NCI-H187 treated with DMSO at 0.1 percent for 48 hours (cell line): ENCODE results near the gene ANO4.

ENCODE experiments used
- DNase-seq: peaks from one replicate; lab custom pipeline; 2025; lab: John Stamatoyannopoulos, UW

The ANO4 gene

DNA sequence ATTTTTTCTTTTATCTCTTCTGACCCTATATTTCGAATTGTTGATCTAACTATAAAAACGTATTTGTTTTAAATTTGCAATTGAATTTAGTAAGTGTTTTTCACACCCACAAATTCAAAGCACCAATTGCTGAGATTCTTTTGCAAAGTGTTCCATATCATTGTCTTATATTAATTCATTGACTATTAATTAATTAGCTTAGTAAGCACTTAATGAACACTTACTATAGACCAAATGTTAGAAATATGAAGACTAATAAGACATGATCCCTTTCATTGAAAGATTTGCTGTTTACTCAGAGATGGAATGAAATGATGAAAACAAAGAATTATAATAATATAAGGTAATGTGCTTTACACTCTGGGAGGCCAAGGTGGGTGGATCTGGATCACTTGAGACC lies 14.2 kb downstream of the ANO4 start:
- no peak for DNase-seq

DNA sequence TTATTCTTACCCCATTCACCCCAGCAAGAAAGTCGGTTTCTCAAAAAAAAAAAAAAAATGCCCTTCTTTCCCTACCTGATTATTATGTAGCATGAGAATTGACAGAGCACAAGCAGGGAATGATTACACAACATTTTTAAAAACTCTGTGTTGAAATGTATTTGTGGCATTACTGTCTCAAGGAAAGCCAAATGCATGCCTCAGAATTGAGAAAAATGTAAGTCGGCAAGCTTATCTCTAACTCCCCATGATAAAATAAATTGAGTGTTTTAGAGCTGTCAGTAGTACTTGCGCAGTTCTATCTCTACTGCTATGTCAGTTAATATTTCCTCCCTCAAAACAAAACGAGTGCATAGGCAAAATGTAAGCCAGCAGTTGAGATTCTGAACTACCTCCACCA lies 25.7 kb downstream of the ANO4 start:
- DNase-seq, result no peak

DNA sequence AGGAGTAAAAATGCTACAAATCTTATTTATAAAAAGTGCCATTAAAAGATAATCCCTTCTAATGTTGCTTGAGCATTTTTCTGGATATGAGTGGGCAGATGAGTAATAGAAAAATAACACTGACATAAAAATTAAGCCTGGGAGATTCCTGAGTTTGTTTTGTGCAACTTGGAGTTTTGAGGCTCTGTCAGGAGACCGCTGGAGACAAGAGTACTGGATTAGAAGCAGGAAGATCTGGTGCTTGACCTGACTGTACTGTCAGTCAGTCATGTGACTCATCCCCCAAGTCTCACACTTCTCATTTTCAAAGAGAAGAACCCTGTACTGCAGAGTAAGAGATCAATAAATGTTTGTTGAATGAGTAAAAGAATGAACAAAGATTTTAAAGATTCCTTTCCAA lies 29.4 kb downstream of the ANO4 start:
- DNase-seq, result no peak

DNA sequence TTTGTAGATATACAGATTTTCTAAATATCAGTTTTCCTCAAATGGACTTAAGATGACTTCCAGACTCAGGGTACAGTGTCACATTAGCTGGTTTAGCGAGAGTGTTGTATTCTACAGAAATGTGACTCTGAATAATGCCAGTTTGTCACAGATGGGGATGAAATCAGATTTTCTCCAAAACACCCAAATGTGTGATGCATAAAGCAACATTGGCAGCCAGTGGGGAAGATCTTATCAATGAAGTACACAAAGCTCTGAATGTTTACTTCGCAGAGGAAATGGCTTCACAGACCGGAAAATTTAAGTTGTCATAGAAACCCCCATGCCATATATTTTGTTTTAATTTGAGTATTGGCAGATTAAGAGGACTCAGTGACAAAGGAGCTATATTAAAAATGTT lies 29.9 kb downstream of the ANO4 start:
- no peak for DNase-seq

DNA sequence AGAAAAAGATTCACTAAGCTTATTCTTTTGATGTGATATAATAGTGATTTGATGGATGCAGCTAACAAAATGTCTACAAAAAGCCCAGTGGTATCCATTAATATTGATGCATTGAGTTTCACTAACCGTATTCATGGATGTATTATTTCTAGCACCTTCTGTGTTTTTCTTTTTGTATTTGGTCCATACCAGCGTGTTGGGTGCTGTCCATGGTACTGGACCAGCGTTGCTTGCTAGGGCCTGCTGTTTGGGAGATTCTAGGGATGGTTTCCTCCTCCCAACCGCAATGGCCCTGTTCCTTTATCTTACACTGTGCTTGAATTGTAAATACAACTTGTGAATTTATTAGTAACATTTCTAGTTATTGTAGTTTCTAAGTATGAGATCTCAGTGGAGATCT lies 31.7 kb downstream of the ANO4 start:
- no peak for DNase-seq

DNA sequence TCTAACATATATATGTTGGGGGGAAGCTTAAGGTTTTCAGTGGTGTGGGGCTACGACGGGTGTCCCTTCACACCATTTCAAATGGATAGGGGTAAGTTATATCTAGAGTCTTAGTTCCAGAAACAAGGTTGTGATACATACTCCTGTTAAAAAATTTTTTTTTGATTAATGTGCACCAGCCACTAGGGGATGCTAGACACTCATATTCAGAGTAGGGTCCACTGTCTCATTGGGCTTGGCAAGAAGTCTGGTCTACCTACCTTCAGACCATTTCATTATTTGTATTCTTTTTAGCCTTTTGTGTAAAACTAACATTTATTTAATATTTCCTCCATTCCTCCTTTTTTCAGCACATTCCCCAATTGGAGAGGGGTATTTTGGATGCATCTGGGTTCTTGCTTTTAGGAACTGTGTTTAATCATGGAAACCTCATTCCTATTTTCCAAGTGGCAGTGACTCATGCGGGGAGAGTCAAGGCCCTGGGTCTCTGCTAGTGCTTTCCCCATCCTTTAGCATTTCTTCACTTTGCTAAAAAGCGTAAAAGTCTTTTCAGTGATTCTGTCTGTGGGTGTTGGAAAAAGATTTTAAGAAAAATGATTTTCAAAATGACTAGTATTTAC lies 33.4 kb downstream of the ANO4 start:
- no peak for DNase-seq

DNA sequence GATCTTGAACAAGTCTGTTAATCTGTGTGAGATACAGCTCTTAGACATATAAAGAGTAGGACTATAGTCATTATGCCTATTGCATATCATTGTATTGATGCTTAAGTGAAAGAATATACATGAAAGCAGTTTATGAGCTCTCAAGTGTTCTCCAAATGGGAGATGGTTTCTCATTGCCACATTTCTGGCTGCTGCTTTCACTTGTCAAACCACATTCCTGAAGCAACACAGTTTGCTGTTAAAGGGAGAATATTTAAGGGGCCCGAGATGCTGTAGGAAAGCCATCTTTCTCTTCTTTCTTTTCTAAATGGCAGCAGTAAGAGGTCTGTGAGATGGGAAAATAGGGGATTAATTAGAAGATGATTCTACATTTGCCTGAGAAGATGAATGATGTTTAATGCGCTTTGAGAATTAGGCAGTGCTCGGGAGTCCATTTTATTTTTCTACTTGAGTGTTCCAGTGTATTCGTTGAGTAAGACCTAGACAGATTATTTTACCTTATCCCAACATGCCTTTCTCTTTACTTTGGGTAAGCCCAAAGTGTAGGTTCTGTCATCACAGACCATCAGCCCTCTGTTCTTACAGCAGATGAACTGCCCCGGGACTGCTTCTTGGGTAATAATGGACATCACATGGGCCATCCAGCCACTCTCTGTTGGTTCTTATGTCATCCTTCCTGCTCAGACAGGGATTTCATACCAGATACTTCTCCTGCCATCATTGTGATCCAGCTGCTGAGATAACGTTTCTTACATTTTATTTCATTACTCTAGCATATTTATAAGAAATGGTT lies 35.6 kb downstream of the ANO4 start:
- peak; percentile 85 for DNase-seq

DNA sequence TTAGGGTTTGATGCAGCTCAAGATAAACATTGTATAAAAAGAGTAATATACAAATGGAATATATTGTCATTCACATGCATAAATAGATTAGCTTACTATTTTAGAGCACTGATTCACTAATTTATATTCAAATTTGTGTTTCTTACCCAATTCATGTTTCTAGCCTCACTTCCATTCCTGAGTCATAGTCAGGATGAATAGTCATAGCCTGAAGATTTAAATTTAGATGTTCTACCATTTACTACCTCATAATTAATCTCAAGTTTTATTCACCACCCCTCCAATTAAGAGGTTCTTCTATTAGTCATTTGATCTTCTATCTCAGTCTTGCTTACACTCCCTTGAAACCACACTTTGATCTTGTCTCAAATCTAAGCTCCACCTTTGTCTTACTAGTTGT lies 38.7 kb downstream of the ANO4 start:
- DNase-seq, result no peak

DNA sequence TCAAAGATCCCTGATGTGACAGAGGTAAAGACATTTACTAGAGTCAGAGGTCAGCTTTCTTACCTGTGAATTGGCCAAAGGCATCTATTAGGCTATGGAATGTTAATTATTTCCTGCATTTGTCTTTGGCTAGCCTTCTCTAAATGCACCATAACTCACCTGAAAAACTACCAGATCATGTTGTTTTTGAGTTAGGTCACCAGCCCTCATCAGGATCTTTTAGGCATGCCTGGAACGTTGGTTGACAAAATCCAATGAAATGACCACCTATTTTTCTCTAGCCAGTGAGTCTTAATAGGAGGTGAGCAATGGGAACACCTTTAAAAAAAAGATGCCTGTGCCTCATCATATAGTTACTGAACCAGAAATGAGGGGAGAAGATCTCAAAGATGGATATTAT lies 46.2 kb downstream of the ANO4 start:
- DNase-seq, result no peak

DNA sequence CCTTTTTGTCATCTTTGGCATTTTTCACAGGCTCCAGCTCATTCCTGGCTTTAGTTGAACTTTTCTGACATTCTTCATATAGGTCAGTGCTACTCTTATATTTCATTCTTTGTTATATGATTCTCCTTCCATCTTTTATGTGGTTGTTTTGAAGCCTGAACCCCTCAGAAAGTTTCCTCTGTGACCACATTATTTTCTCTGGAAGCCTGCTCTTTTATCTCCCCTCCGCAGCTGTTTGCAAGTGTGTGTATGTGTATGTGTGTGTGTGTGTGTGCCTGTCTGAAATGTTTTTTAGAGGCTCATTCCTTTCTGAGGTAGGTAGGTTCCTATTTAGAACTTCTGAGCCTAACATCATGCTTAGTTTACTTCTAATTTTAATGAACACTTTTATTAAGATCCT lies 47.6 kb downstream of the ANO4 start:
- no peak for DNase-seq

DNA sequence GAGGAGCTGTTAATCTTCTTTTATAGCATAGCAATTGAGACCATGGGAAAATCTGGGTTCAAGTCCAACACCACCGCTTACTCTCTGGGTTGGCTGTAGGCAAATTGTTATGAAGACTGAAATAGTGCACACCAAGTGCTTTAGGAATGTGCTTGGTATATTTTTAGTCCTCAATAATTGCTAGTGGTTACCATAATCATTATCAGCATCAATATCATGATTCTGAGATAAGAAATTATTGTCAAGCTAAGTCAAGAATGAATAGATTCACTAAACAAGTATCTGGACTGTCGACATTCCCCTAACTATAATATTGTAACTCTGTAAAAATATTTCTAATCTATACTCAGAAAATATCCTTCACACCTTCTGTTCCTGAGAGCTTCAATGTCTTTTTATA lies 48.5 kb downstream of the ANO4 start:
- DNase-seq, result no peak

DNA sequence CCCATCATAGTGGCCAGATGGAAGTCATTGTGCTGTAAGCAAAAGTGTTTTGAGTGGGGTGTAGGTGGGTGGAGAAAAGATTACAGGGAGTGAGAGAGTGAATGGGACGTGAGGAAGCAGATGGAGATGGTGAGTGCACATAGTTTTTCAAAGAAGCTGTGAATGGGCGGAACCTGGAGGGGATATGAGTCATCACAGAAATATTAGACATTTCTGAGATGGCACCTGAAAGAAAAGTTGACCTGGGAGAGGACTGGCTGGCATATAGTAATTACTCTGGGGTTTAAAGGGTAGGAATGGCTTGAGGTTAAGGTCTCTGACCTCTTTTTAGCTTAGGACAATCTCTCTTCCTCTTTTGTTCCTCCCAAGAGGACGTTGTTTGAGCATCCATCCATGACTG lies 50.5 kb downstream of the ANO4 start:
- DNase-seq, result no peak

DNA sequence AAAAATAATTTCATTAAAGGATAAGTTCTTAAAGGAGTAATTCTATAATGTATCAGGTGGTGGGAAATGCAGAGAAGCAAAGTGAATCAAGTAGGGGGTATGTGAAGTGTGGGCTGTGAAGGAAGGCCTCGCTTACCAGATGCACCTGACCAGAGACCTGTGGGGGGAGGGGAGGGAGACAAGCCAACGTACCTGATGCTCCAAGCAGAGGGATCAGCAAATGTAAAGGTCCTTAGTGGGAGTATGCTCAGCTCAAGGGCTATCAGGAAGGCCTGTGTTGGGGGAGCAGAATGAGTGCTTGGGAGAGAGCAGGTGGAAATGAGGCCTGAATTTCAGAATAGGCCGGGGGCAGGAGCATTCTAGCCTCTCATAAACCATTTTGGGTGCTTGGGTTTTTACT lies 57.1 kb downstream of the ANO4 start:
- DNase-seq, result no peak

DNA sequence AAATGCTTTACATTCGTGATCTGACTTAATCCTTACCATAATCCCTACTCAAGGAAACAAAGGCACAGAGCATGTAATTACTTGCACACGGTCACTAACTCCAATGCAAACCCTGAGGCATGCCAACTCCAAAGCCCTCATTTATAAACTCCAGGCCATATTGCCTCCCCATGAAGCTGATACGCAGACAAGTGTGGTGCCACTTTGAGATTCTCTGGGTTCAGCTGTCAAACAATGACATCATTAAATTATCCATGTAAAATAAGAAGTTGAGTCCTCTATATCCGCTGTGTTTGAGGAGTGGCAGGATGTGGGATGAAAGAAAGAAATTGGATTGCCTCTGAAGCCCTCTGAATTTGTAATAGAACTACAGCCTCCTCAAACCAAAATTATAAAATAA lies 62.8 kb downstream of the ANO4 start:
- DNase-seq, result no peak

DNA sequence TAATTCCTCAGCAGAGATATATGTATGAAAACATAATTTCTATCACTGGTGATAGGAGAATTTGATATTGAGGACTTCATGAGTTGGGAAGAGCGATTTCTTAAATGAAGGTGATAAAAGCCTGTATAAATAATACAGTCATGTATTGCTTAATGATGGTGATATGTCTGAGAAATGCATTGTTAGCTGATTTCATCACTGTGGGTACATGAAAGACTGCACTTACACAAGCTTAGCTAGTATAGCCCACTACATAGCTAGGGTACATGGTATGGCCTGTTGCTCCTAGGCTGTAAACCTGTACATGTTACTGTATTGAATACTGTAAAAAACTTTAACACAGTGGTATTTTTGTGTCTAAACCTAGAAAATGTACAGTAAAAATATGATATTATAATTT lies 63.4 kb downstream of the ANO4 start:
- DNase-seq, result no peak

DNA sequence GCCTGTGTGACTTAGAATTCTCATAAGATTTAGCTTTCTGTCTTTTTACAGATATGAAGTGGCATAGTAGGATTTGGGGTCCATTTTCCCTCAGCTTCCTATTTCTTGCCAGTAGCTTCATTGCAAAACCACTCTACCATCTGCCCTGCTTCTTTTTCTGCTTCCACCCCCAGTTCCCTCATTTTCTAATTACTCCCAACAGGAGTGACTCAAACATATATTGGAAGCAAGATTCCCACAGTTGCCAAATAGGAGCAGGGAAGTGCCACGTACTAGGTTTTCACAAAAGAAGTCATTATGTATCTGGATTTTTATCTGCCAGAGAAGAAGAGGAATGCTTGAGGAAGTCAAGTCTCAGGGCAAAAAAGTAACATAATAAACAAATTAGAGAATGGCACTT lies 64.1 kb downstream of the ANO4 start:
- no peak for DNase-seq

DNA sequence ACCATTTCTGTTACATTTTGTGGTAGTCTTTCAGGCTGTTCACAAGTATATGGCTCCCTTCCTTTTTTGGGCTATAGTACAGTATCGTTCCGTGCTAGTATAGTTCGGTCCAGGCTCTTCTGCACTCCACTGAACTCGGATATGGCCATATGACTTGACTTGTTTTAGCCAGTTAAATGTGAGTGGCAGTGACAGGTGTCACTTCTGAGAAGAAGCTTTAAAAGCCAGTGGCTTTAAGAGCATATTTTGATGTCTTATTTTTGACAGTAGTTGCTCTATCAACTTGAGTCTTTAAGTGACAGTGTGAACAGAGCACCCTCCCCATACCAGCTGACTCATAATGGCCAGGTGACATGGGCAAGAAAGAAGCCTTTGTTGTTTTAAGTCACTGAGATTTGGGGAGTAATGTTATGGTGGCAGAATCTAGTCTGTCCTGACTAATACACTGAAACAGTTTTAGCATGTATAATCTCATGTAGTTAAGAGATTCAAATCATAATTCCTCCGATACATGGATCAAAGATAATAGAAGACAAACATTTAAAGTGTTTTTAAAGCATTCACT lies 64.6 kb downstream of the ANO4 start:
- DNase-seq, result no peak

DNA sequence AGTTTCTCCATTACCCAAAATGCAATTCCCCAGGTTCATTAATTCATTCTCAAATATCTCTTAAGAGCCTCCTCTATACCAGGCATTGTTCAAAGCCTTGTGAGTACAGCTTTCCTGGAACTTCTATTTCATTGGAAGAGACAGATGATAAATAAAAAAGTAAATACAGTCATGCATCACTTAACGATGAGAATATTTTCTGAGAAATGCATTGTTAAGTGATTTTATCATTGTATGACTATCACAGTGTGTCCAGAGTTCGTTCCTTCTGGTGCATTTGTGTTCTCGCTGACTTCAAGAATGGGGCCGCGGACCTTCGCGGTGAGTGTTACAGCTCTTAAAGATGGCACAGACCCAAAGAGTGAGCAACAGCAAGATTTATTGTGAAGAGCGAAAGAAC lies 66.0 kb downstream of the ANO4 start:
- DNase-seq, result peak; percentile 71

DNA sequence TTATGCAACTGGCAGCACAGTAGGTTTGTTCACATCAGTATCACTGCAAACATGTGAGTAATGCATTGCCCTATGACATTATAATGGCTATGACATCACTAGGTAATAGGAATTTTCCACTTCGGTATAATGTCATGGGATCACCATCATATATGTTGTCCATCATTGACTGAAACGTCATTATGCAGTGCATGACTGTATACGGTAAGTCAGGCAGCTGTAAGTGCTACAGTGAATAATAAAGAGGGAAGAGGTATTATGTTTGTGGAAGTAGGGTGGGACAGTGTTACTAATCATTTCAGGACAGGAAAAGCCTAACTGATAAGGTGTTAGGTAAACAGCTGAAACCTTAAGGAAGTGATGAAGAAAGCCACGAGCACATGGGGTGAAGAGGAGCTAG lies 68.1 kb downstream of the ANO4 start:
- no peak for DNase-seq

DNA sequence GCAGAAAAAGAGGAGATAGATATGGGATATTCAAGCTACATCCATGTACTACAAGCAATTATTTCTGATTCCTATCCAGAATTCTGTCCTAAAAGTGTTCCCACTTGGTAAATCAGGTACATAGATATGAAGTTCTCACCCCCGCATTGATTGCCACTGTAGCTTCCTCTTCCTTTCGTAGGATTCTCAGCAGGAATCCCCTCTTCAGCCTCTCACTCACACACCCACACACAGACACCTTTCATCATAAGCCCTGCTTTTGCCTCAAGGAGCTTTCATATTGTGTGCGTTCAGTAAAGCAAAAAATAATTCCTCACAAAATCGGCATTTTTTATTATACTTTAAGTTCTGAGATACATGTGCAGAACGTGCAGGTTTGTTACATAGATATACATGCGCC lies 69.8 kb downstream of the ANO4 start:
- no peak for DNase-seq

DNA sequence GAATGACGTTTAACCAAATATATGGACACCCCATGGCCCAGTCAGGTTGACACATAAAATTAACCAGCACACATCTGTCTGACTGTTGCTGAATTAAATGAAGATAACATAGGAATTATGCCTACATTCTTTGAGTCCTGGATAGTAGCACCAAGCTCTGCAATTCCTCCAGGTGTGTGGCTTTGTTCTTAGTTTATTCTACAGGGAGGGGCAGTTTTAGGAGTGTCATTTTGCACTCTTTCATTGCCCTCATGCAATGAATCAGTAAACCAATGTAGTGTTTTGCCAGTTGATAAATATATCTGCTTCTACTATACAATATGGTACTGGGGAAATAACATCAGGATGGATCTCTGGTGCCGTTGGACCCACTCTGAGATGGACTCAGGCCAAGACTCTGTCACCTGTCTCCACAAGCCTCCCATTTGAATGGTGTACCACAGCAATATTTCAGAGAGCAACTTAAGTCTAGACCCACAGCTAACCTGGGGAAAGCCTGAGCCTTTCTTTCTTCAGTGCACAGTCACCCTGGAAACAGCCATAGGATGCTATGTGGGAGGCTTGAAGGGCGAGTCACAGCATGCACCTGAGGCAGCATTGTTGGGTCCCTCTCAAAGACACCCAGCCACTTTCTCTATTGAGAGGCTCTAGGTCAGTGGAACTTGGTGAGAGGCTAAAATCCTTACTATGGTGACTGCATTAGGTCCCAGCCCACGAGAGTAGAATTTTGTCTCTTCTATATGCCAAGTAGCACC lies 73.2 kb downstream of the ANO4 start:
- DNase-seq, result no peak

DNA sequence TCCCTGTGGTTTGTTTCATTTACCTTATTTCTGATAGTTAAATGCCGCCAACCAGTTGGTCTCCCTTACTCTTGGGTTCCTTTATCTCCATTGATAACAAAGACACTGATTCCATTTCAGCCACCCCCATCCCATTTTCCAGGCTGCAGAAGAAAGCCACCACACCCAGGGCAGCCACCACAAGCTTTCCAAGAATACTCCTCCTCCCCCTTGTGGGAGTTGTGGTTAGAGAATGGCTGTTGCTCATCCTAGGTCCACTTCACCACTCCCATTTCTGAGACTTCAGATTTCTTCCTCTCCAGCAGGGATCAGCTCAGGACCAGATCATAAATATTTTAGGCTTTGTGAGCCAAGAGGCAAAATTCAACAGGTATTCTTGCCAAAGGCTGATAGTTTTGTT lies 73.9 kb downstream of the ANO4 start:
- DNase-seq, result no peak

DNA sequence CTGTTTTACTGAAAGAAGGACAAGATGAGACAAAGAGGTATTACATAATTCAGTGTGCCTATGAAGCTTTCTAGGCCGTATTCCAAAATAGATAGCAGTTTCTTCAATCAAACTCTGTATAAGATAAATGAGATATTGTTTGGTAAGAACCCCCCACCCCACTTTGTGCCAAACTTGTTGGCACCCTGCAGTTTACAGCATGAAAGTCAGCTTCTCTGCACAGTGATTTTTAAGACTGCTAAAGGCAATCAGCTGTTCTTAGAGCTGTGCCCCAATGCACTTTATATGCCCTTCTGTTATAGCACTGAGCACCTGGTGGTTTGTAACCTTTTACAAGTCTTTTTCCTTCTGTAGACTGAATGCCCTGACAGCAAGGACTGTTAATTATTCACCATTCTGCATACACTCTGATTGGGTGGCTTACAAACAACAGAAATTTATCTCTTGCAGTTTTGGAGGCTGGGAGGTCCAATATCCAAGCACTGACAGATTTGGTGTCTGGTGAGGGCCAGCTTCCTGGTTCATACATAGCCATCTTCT lies 76.7 kb downstream of the ANO4 start:
- DNase-seq, result no peak
